HepG2 (cell line): Measurements from ENCODE around the gene RNU7-1. TPM values are rescaled to one million over a fixed set of nuclear protein-coding genes. Genes with fewer than 3 reads are reported as not detected.

Source experiments
- ATF1 ChIP-seq: IDR thresholded peaks from 2 replicates; pipeline ENCODE4 v1.6.1; 2016; ENCODE audit warnings: mild to moderate bottlenecking, control low read depth
- BORCS8-MEF2B ChIP-seq: sonication (generic); formaldehyde crosslinking; IDR thresholded peaks from 2 replicates; pipeline ENCODE4 v1.8.0; 2022; ENCODE audit warnings: mild to moderate bottlenecking, missing genetic modification reagents
- CREB1 ChIP-seq, 2 experiments: fragments of 450-650 bp in 1 of 2; IDR thresholded peaks; 2 replicates each; pipeline ENCODE4 v1.6.1; 2016 to 2017; ENCODE audit warnings: control low read depth in 1 of 2, mild to moderate bottlenecking in 1 of 2, missing compliant biosample characterization in 1 of 2, missing genetic modification characterization in 1 of 2
- FOXM1 ChIP-seq: sonication (generic); formaldehyde crosslinking; IDR thresholded peaks from 2 replicates; pipeline ENCODE4 v1.5.0; 2020; ENCODE audit warnings: missing genetic modification reagents
- GATAD1 ChIP-seq: IDR thresholded peaks from 2 replicates; pipeline ENCODE4 v1.6.1; 2016; ENCODE audit warnings: missing genetic modification reagents, missing compliant biosample characterization
- HDAC1 ChIP-seq: sonication (generic); formaldehyde crosslinking; IDR thresholded peaks from 2 replicates; pipeline ENCODE4 v1.5.1; 2020; ENCODE audit warnings: mild to moderate bottlenecking, missing genetic modification reagents
- HNRNPL ChIP-seq: fragments of 200-400 bp; formaldehyde crosslinking; IDR thresholded peaks from 2 replicates; pipeline ENCODE4 v1.6.1; 2017; ENCODE audit warnings: mild to moderate bottlenecking, low read depth, low read length
- HNRNPLL ChIP-seq: fragments of 200-400 bp; formaldehyde crosslinking; IDR thresholded peaks from 2 replicates; pipeline ENCODE4 v1.6.1; 2017; ENCODE audit warnings: mild to moderate bottlenecking, low read depth, low read length; ENCODE audit not compliant: poor library complexity, severe bottlenecking
- HOMEZ ChIP-seq: IDR thresholded peaks from 2 replicates; pipeline ENCODE4 v1.6.1; 2016; ENCODE audit warnings: low read depth
- JUNB ChIP-seq: sonication (generic); formaldehyde crosslinking; IDR thresholded peaks from 2 replicates; pipeline ENCODE4 v1.8.0; 2022; ENCODE audit warnings: missing genetic modification reagents, mild to moderate bottlenecking, borderline replicate concordance
- MED13 ChIP-seq: sonication (generic); formaldehyde crosslinking; IDR thresholded peaks from 2 replicates; pipeline ENCODE4 v1.5.0; 2020; ENCODE audit warnings: missing genetic modification reagents
- NBN ChIP-seq: fragments of 450-650 bp; conservative IDR thresholded peaks from 2 replicates; pipeline ENCODE4 v1.6.1; 2017
- NCOA5 ChIP-seq: sonication (generic); formaldehyde crosslinking; IDR thresholded peaks from 2 replicates; pipeline ENCODE4 v1.4.0; 2020; ENCODE audit warnings: missing genetic modification reagents
- NPAS2 ChIP-seq: sonication (generic); formaldehyde crosslinking; IDR thresholded peaks from 2 replicates; pipeline ENCODE4 v1.8.0; 2022; ENCODE audit warnings: mild to moderate bottlenecking, missing genetic modification reagents, borderline replicate concordance
- RXRB ChIP-seq: IDR thresholded peaks from 2 replicates; pipeline ENCODE4 v1.6.1; 2016; ENCODE audit warnings: borderline replicate concordance, missing genetic modification reagents, missing compliant biosample characterization
- SALL1 ChIP-seq: sonication (generic); formaldehyde crosslinking; IDR thresholded peaks from 2 replicates; pipeline ENCODE4 v1.8.0; 2022; ENCODE audit warnings: mild to moderate bottlenecking, missing genetic modification reagents
- SIN3A ChIP-seq: IDR thresholded peaks from 2 replicates; pipeline ENCODE4 v1.6.1; 2011; ENCODE audit warnings: low read depth, mild to moderate bottlenecking, control low read depth, low read length, borderline replicate concordance
- TSC22D2 ChIP-seq: sonication (generic); formaldehyde crosslinking; IDR thresholded peaks from 2 replicates; pipeline ENCODE4 v1.5.1; 2020; ENCODE audit warnings: missing genetic modification reagents, mild to moderate bottlenecking, borderline replicate concordance
- U2AF2 ChIP-seq: fragments of 200-400 bp; formaldehyde crosslinking; IDR thresholded peaks from 2 replicates; pipeline ENCODE4 v1.6.1; 2017; ENCODE audit warnings: low read depth, mild to moderate bottlenecking, low read length
- ZBTB2 ChIP-seq: sonication (generic); formaldehyde crosslinking; IDR thresholded peaks from 2 replicates; pipeline ENCODE4 v1.8.0; 2022; ENCODE audit warnings: low read depth, missing genetic modification reagents
- ZBTB21 ChIP-seq: sonication (generic); formaldehyde crosslinking; IDR thresholded peaks from 2 replicates; pipeline ENCODE4 v1.4.0; 2020; ENCODE audit warnings: missing genetic modification reagents
- ZFP1 ChIP-seq: IDR thresholded peaks from 2 replicates; pipeline ENCODE4 v1.6.1; 2016
- ZFX ChIP-seq: sonication (generic); formaldehyde crosslinking; IDR thresholded peaks from 2 replicates; pipeline ENCODE4 v1.4.0; 2020; ENCODE audit warnings: mild to moderate bottlenecking, low read depth, missing genetic modification reagents, moderate library complexity
- ZNF121 ChIP-seq: sonication (generic); formaldehyde crosslinking; IDR thresholded peaks from 2 replicates; pipeline ENCODE4 v1.5.0; 2020; ENCODE audit warnings: mild to moderate bottlenecking, missing genetic modification reagents
- ZNF432 ChIP-seq: sonication (generic); formaldehyde crosslinking; IDR thresholded peaks from 2 replicates; pipeline ENCODE4 v1.5.0; 2020; ENCODE audit warnings: missing genetic modification reagents, mild to moderate bottlenecking, borderline replicate concordance
- ZNF501 ChIP-seq: sonication (generic); formaldehyde crosslinking; IDR thresholded peaks from 2 replicates; pipeline ENCODE4 v1.5.1; 2020; ENCODE audit warnings: mild to moderate bottlenecking, moderate library complexity, missing genetic modification reagents
- polyA plus RNA-seq, 8 experiments: library from polyadenylated mRNA; depleted of rRNA in 3 of 8; stranded (reverse) in 7 of 8; unstranded in 1 of 8; fragments of >200 nt; fragmentation: Illumina TruSeq in 4 of 8; extraction: Trizol in 4 of 8; gene quantifications; 2 replicates each; pipeline versions ENCODE4 v1.2.1 to v1.2.3, GENCODE V29; 2011 to 2016; ENCODE audit warnings: low read depth in 4 of 8, missing spikeins in 1 of 8, mixed read lengths in 1 of 8; ENCODE audit not compliant: insufficient read depth in 1 of 8
- total RNA-seq, 5 experiments: library from RNA; depleted of rRNA; stranded (reverse); fragments of >200 nt; fragmentation: Illumina TruSeq; extraction: Trizol; gene quantifications; 2 replicates each; pipeline ENCODE4 v1.2.3, GENCODE V29; 2016; ENCODE audit warnings: low read depth in 1 of 5

RNU7-1 gene
- total and polyA plus RNA-seq, 2 of the 13 experiments (the other 11 are each of a cell fraction or from before 2014, with no cell fraction given) = not detected

- TF ChIP-seq ZBTB2 (CRISPR knock-in tag) (no peak), HNRNPLL (peak; percentile 100), HNRNPL (no peak), NBN (no peak), ZNF501 (peak; percentile 66; the same call in 1 of the 2 replicates), HOMEZ (CRISPR knock-in tag) (0 out of 2 replicates have a peak, but pooled peaks have one; percentile 26), U2AF2 (0 out of 2 replicates have a peak, but pooled peaks have one; percentile 30), ZFP1 (CRISPR knock-in tag) (no peak), ZNF432 (CRISPR knock-in tag) (no peak), GATAD1 (CRISPR knock-in tag) (0 out of 2 replicates have a peak, but pooled peaks have one; percentile 16), BORCS8-MEF2B (CRISPR knock-in tag) (peak; percentile 62; the same call in 1 of the 2 replicates), SIN3A (peak; percentile 93), HDAC1 (CRISPR knock-in tag) (0 out of 2 replicates have a peak, but pooled peaks have one; percentile 43), RXRB (CRISPR knock-in tag) (no peak; the same call in 1 of the 2 replicates), NPAS2 (CRISPR knock-in tag) (no peak), ZNF121 (CRISPR knock-in tag) (no peak), SALL1 (CRISPR knock-in tag) (peak; percentile 77), JUNB (no peak), ZFX (CRISPR knock-in tag) (peak; percentile 23; the same call in 1 of the 2 replicates), FOXM1 (CRISPR knock-in tag) (no peak), CREB1 (IDR thresholded peaks at IDR 0.05) (peak; percentile 89), CREB1 (CRISPR knock-in tag; IDR thresholded peaks at IDR 0.05) (peak; percentile 93), NCOA5 (CRISPR knock-in tag) (no peak), ZBTB21 (CRISPR knock-in tag) (no peak), ATF1 (CRISPR knock-in tag) (peak; percentile 88), TSC22D2 (CRISPR knock-in tag) (no peak), MED13 (CRISPR knock-in tag) (no peak)
These were observed 39.0 kb upstream of the RNU7-1 start, which contains the start of gene LRRC23 (continued) for GRCh38 chr12:6904280-6905276.
